ENCODE data around the gene NOL4L. TPM values are rescaled to one million over a fixed set of nuclear protein-coding genes. Genes with fewer than 3 reads are reported as not detected.

Gene NOL4L, protein sequence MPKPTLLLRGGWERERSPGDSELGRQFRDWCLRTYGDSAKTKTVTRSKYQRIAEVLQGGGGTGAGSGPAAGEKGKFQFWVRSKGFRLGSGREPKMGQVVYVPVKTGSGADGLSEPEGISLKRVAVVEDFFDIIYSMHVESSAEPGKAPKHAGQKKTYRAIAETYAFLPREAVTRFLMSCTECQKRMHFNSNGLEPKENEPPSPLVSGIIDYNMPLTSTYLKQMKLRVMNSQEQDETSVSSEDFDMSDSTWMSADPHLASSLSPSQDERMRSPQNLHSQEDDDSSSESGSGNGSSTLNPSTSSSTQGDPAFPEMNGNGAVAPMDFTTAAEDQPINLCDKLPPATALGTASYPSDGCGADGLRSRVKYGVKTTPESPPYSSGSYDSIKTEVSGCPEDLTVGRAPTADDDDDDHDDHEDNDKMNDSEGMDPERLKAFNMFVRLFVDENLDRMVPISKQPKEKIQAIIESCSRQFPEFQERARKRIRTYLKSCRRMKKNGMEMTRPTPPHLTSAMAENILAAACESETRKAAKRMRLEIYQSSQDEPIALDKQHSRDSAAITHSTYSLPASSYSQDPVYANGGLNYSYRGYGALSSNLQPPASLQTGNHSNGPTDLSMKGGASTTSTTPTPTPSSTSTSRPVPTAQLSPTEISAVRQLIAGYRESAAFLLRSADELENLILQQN
- polyA plus RNA-seq (2012; ENCODE audit: insufficient read depth, insufficient read length), result 16.0 TPM

DNA sequence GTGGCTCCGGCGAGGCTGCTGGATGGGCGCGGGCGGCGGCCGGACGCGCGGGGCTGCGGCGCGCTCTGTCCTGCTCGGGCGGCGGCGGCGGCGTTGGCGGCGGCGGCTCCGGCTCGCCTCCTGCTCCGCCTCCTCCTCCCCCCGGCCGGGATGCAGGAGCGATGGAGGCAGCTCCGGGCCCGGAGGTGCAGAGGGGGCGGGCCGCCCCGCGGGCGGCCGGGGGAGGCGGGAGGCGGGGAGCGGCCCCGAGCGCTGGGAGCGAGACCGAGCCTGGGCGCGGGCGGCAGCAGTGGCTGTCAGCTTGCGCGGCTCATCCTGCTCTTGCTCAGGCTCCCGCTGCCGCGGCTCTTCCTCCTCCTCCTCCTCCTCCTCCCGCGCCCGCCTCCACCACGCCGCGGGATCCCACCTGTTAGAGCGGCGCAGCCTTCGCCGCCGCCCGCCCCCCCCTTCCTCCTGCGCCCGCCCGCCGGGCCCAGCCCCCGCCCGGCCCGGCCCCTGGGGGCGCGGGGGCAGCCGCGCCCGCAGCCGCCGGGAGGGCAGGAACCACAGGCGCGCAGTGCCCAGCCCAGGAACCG lies at the start of gene NOL4L:
TSS of gene NOL4L (minus strand) at position 323 of the 575 bp plus-strand sequence. CDS start 443 bp downstream, outside the sequence.
- peak; percentile 26 for DNase-seq (ENCODE audit: low read depth, low spot score)
- peak within 1 kb of the TSS; percentile 62 for H3K4me3 ChIP-seq (ENCODE audit: low read length)

DNA sequence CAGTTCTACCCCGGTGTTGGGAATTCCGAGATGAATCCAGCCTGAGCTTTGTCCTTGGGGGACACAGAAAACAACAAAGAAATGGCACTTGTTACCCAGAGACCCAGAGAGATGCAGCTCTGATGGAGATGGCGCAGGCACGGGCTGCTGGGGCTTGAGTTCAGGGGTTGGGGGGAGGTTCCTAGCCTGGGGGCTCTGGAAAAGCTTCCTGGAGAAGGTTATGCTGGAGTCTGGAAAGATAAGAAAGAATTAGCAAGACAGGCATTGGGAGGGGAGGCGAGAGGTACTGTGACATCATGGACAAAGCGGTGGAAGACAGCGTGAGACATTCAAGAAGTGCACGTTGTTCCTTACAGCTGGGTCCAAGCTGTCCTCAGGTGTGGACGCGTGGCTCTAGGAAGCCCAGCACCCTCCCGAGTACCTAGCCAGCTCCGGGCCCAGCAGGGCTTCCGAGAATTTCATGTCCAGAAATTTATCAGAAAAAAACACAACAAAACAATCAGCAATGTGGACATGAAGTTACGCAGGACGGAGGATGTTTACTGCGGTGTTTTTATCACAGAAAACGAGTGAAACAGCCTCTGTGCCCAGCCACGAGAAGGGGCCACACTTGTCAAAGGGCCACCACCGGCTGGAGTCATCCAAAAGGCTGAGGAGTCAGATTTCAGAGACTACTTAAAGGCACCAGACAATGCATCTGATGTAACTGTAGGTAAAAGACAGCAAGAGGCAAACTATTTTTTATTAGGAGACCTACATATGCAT lies 49.1 kb upstream of the NOL4L start:
- no peak overlapping the region for H3K4me3 ChIP-seq (ENCODE audit: low read length)
- no peak for DNase-seq (ENCODE audit: low read depth, low spot score)

DNA sequence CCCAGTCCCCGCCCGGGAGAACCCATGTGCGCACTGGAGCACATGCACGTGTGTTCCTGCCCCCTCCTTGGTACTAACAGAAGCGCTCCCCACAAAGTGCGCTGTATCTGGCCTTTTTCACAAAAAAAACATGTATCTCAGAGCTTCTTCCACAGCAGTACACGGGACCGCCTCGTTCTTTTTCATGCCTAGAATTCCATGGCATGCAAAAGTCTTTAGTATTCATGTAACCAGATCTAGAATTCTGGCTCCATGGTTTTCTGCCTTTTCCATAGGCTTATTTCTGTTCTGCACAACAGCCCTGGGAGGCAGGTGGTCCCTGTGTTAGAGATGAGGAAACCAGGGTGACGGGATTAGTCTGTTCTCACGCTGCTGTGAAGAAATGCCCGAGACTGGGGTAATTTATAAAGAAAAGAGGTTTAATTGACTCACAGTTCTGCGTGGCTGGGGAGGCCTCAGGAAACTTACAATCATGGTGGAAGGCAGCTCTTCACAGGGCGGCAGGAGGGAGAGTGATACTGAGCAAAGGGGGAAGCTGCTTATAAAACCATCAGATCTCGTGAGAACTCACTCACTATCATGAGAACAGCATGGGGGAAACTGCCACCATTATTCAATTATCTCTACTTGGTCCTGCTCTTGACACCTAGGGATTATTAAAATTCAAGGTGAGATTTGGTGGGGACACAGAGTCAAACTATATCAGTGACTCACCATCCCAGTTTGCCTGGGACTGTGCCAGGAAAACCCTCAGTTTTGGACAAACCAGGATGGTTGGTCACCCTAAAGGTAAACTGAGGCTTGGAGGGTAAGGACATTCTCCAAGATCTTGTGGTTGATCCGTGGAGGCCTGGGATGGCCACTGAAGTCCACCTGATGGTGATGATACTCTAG lies 47.6 kb upstream of the NOL4L start:
- no peak overlapping the region for H3K4me3 ChIP-seq (ENCODE audit: low read length)
- no peak for DNase-seq (ENCODE audit: low read depth, low spot score)

DNA sequence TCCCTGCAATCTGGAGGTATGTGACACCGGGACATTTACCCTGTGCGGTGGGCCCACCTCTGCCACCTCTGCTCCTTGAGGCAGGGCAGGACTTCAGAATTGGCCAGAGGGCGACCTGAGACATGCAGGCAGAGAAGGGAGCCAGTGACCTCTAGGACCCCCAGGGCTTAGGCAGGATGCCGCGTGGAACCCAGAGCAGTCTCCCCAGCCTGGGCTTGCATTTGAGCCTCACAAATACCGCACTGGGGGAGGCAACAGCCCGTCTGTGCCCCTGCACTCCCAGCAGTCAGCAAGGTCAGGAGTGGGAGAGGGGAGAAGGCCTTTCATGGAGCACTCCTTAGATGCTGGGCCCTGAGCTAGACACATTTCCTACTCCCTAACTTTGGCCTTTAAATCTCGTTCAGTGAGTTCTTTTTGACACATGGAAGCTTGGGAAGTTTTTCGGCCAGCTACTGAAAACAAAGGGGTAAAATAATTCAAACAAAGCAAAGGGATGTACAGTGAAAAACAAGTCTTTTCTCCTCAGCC lies 46.9 kb upstream of the NOL4L start:
- DNase-seq (ENCODE audit: low read depth, low spot score), result no peak
- no peak overlapping the region for H3K4me3 ChIP-seq (ENCODE audit: low read length)

DNA sequence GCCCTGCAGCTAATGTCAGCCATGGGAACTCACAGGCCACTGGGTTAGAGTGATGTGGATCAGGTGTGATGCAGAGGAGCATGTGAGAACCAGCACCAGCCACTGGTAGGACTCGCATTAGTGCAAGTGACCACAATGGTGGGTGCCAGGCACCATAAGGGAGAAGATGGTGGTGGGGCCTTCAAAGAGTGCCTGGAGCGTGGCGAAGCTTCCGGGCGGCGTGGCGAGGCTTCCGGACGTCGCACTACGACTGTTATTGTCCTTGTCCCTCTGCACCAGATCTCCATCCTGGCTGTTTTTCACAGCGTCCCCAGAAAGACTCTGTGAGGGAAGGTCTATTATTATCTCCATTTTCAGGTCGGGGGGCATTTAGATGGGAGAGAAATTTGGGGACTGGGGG lies 44.7 kb upstream of the NOL4L start:
- DNase-seq (ENCODE audit: low read depth, low spot score), result no peak
- no peak overlapping the region for H3K4me3 ChIP-seq (ENCODE audit: low read length)

DNA sequence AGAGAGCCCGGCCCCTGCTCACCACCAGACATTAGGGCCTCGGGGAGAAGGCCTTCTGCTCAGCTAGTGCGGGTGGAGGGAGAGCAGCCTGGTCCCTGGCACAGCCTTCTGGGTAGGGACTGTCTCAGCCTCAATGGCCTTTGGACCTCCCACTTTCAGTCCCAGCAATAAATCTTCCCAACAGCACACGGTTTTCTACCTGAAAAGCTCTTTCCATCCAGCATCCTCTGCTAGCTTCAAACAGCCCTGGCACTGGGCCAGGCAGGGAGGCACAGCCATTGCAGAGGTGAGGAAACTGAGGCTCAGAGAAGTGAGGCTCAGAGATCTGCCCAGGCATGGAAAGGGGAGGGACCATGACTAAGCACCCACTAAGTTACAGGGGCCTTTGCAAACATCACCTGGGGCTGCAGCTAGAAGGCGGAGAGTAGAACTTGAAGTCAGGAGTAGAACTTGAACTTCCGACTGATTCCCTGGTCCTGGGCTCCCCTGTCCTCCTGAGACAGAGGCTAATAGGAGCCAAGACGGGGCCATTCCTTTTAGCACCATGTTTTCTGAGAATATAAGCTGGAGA lies 43.9 kb upstream of the NOL4L start:
- no peak overlapping the region for H3K4me3 ChIP-seq (ENCODE audit: low read length)
- DNase-seq (ENCODE audit: low read depth, low spot score), result no peak

DNA sequence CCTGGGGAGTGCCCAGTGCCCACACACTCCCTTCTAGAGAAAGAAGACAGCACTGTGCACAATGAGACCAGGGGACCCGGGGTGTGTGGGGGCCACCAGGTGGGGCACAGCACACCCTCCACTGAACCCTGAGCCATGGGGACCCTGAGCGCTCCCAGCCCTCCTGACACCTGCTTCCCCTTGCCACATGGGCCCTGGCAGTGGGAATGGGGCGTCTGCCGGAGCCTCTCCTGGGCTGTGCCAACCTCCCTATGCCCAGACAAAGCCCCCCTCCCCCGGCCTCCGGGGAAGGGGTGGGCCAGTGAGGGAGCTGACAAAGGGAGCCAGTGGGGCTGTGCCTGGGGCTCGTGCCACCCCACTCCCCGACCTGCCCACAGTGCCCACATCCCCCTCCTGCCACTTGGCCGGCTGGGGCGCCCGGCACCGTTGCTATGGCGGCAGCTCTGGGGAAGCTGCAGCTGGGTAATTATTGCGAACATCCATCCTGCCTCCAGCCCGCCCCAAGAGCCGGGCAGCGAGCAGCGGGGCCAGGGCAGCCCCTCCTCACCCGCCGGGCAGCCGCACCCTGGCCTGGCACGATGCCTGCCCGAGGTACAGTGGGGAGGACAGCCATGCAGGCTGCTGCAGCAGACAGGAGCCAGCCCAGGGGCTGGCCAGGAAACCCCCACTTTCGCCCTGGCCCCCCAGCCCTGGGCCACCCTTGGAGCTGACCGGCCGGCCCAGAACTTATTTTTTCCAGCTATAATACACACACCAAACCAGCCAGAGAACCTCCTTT lies 41.9 kb upstream of the NOL4L start:
- H3K4me3 ChIP-seq (ENCODE audit: low read length), result no peak overlapping the region
- DNase-seq (ENCODE audit: low read depth, low spot score), result no peak

DNA sequence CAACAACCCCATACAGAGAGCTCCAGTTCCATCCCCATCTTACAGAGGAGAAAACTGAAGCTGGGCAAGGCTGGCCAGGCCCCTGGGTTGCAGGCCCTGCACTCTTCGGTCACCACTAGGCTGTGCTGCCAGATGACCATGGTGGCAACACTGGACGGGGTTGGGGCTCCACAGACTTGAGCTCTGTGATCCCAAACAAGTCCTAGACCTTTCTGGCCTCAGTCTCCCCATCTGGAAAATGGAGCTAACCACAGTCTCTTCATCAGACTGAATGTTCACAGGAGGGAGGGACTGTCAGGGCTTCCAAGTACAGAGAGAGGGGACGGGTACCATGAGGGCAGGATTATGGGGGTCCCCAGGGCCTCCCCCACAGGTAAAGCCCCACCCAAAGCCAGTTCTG lies 41.3 kb upstream of the NOL4L start:
- no peak for DNase-seq (ENCODE audit: low read depth, low spot score)
- H3K4me3 ChIP-seq (ENCODE audit: low read length), result no peak overlapping the region

DNA sequence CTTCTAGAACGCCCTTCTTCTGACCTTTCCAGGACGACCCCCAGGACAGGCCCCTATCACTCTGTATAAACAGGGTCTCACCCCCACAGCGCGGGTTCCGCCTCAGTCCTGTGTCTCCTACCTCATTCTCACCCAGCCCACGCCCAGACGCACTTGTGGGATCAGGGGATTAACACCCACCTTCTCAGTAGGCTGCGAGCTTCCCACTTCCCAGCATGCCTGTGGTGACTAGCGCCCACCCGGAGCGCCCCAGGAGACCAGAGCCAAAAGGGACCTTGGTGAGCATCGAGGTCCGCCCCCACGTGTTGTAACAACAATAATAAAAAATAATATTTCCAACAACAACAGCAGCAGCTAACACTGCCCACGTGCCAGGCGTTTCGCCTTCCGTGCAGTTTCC lies 40.9 kb upstream of the NOL4L start:
- H3K4me3 ChIP-seq (ENCODE audit: low read length), result no peak overlapping the region
- DNase-seq (ENCODE audit: low read depth, low spot score), result no peak

DNA sequence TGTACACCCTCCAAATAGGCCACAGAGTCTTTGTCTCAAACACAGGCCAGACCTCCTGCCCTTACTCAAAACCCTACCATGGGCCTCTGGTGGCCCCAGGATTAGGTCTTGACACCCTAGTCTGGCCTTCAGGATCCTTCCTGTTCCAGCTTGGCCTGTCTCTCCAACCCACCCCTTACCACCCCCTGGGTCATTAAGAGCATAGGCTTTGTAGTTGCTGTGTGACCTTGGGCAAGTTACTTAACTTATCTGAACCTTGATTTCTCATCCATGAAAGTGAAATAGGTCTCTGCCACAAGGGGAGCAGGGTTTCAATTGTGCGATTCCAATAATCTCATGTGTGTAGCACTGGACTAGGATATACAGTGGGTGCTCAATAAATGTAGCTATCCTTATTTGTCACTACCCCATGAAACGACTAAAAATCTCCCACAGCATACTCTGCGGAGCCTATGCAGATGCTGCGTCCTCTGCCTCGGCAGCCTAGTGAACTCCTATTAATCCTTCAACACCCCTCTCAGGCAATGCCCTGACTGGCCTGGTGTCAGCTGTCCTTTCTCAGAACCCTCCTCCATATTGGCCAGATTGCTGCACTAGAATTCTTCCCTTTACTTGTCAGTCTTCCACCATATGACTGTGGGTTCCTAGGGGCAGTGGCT lies 39.7 kb upstream of the NOL4L start:
- DNase-seq (ENCODE audit: low read depth, low spot score), result no peak
- H3K4me3 ChIP-seq (ENCODE audit: low read length), result no peak overlapping the region

DNA sequence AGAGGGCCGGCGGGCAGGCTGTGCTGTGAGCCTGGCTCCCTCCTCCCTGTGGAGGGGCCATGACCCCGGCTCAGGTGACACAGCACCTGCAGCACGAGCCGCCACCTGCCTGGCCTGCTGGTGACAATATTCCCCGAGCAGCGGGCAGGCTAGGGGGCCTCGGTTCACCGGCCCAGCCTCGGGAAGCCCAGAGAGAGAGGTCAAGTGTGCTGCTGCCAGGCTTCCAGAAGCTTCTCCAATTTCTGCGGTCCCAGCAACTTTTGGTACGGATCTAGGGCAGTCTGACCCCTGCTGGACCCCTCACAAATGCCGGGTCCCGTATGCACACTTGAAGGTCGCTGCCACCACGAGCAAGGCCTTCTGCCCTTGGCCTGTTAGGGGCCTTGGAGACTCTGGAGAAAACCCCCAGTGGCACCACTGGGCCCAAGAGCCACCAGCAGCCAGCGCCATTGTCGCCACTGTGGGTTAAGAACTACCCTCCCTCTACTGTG lies 38.6 kb upstream of the NOL4L start:
- H3K4me3 ChIP-seq (ENCODE audit: low read length), result no peak overlapping the region
- no peak for DNase-seq (ENCODE audit: low read depth, low spot score)

DNA sequence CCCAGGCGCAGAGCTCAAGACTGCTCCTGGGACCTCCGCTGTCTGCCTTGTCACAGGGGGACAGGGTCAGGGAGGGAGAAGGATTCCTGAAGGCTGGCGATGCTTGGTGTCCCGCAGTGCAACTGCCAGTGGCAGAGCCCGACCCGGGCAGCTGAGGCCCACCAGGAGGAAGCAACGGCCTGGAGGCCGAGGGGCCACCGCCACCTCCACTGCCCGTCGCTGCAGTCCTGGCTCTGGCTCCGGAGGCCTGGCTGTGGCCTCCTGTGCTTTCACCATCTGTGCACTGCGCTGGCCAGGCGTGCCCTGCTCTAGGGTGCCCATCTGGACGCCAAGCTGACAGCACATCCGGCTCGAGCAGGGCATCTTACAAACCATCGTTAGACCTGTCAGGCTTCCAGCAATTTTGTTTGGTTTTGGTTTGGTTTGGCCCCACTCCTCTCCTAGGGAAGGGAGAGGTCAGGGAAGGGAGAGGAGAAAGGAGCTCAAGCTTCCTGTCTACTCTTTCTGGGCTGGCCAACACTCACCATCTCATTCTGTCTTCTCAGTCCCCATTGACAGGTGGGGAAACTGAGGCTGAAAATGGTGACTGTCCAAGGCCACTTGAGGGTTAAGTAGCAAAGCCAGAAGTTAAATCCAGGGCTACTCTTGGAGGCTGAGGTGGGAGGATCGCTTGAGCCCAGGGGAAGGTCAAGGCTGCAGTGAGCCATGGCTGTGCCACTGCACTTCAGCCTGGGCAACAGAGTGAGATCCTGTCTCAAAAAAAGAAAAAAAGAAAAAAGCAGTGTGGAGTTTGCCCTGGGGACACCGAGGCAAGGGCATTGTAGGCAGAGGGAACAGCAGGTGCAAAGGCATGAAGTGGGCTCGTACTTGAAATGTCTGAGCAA lies 37.7 kb upstream of the NOL4L start:
- H3K4me3 ChIP-seq (ENCODE audit: low read length), result no peak overlapping the region
- DNase-seq (ENCODE audit: low read depth, low spot score), result no peak

DNA sequence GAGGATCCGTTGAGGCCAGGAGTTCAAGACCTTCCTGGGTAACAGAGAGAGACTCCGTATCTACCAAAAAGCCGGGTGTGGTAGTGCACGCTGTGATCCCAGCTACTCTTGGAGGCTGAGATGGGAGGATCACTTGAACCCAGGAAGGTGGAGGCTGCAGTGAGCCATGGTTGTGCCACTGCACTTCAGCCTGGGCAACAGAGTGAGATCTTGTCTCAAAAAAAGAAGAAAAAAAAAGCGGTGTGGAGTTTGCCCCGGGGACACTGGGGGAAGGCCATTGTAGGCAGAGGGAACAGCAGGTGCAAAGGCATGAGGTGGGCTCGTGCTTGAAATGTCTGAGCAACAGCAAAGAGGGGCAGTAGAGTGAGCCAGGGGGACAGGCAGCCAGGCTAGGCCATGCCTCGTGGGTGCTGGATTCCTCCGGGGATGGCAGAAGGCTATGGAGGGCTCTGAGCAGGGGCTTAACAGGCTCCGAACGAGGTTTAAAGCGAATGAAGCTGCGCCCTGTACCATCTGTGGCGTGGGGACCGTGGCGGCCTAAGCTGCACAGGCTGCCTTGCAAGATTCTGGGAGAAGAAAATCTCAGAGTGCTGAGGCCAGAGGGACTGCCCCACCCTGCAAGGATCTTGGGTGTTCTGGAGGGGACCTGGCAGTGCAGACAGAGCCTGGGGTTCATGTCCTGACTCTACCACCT lies 36.9 kb upstream of the NOL4L start:
- no peak overlapping the region for H3K4me3 ChIP-seq (ENCODE audit: low read length)
- DNase-seq (ENCODE audit: low read depth, low spot score), result no peak

DNA sequence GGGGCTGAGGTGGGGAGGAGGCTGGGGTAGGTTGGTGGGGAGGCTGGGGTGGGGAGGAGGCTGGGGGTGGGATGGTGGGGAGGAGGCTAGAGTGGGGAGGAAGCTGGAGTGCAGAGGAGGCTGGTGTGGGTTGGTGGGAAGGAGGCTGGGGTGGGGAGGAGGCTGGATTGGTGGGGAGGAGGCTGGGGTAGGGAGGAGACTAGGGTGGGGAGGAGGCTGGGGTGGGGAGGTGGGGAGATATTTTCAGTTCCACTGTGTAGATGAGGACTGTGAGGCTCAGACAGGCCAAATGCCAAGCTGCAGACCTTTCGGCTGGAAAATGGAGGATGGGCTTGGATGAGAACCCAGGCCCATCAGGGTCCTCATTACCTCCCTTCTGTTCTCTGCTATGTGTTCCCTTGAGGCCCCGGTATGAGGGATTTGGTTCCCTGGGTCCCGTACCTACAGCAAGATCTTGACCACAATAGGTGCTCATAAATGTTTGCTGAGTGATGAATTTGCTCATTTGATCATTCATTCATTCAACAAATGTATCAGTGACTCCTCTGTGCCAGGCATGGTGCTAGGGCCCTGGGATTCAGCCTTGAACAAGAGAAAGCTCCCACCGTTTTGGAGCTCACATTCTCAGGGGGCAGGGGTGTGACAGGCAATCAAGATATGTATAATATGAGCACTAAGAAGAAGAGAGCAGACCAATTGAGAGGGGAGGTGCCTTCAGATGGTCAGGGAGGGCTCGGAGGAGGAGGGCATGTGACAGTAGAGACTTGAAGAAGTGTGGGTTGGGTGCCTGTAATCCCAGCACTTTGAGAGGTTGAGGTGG lies 36.1 kb upstream of the NOL4L start:
- DNase-seq (ENCODE audit: low read depth, low spot score), result no peak
- H3K4me3 ChIP-seq (ENCODE audit: low read length), result no peak overlapping the region
